Activated CD4-positive, alpha-beta memory T cell treated with anti-CD3 and anti-CD28 coated beads for 36 hours (primary cell): ENCODE results near the gene ARHGEF1. TPM values are rescaled to one million over a fixed set of nuclear protein-coding genes. Genes with fewer than 3 reads are reported as not detected.

Source experiments
- CTCF ChIA-PET: fragments of 350-600 bp; sonication (Branson Sonifier 250); formaldehyde crosslinking; loops from one replicate; lab custom pipeline; 2021; ENCODE audit warnings: antibody characterized with exemption, inconsistent platforms; lab: Charles Lee
- POLR2A ChIA-PET: fragments of 350-600 bp; sonication (Branson Sonifier 250); formaldehyde crosslinking; loops from one replicate; lab custom pipeline; 2021; ENCODE audit warnings: antibody characterized with exemption; lab: Charles Lee
- DNase-seq: peaks from one replicate; pipeline ENCODE4 v3.0.0-alpha.2; 2020
- H3K27ac Mint-ChIP-seq: one replicate; pipeline ENCODE4 v1.8.0; 2021; ENCODE audit warnings: mixed read lengths
- H3K27me3 Mint-ChIP-seq: one replicate; pipeline ENCODE4 v1.8.0; 2021; ENCODE audit warnings: mixed read lengths
- H3K36me3 Mint-ChIP-seq: one replicate; pipeline ENCODE4 v1.8.0; 2021; ENCODE audit warnings: mixed read lengths
- H3K4me1 Mint-ChIP-seq: one replicate; pipeline ENCODE4 v1.8.0; 2021; ENCODE audit warnings: low read depth, mixed read lengths
- H3K4me3 Mint-ChIP-seq: one replicate; pipeline ENCODE4 v1.8.0; 2021; ENCODE audit warnings: mild to moderate bottlenecking, mixed read lengths
- H3K9me3 Mint-ChIP-seq: one replicate; pipeline ENCODE4 v1.8.0; 2021; ENCODE audit warnings: mixed read lengths
- intact Hi-C: fragments of 100-400 bp; cut with micrococcal nuclease; formaldehyde crosslinking; loops from one replicate; pipeline ENCODE4 v1.15.1; 2023
- total RNA-seq, 2 experiments: library from RNA; stranded (reverse); gene quantifications; one replicate each; pipeline ENCODE4 v1.2.3, GENCODE V29; 2021

Gene ARHGEF1
- total RNA-seq, 2 experiments from 2014 or later: 298 to 327 TPM

GRCh38 chr19:41897181-41897580 lies 14.2 kb downstream of the ARHGEF1 start:
- Mint-ChIP-seq H3K27ac (no peak overlapping the region), H3K9me3 (no peaks in the 10 kb centered on the region), H3K27me3 (no peaks in the 10 kb centered on the region), H3K4me1 (peaks cover 31% of the 10 kb centered on the region), H3K4me3 (no peak overlapping the region), H3K36me3 (peaks cover 54% of the 10 kb centered on the region)
- POLR2A ChIA-PET: no interaction called here
- no peak for DNase-seq
- intact Hi-C loops: no loop called here
- CTCF ChIA-PET: no interaction called here

DNA sequence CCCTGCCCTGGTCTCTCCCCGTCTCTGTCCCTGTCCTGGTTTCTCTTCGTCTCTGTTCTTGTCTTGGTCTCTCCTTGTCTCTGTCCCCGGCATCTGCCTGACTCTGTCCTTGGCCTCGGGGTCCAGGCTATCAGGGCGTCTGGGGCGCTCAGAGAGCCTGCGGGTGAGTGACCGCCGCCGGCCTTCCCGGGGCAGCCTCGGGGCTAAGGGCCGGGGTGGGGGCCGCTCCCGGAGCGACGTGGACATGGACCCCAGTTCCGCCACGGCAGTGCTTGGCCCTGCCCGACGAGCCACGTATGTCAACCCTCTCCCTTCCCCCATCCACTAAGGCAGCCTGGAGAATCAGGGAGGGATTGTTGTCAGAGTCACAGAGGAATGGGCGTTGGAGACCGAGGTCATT lies 14.8 kb downstream of the ARHGEF1 start:
- peaks cover 58% of the 10 kb centered on the region for H3K36me3 Mint-ChIP-seq
- intact Hi-C loops: no loop called here
- H3K27ac Mint-ChIP-seq: peak overlapping the region; percentile 66
- no peaks in the 10 kb centered on the region for H3K9me3 Mint-ChIP-seq
- ChIA-PET CTCF (no interaction called here), POLR2A (interaction anchor here (0.8 kb wide), 1 partner anchor 10 kb away, joined by 3 read pairs; no protein-coding TSS in a partner anchor)
- H3K4me1 Mint-ChIP-seq: peaks cover 30% of the 10 kb centered on the region
- no peak for DNase-seq
- no peaks in the 10 kb centered on the region for H3K27me3 Mint-ChIP-seq
- H3K4me3 Mint-ChIP-seq: no peak overlapping the region

DNA sequence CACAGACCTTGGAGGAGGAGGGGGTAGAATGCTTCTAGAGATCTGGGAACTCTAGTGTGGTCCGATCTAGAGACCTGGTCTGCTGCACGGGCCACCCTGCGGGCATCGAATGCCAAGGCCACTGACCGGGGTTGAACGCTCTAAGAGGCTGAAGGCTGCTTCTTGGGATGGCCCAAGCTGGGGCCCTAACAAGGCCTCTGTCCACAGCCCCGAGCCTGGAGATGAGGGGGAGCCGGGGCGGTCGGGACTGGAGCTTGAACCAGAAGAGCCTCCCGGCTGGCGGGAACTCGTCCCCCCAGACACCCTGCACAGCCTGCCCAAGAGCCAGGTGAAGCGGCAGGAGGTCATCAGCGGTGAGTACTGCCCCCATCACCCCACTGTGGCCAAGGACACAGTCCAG lies 15.3 kb downstream of the ARHGEF1 start:
- peaks cover 27% of the 10 kb centered on the region for H3K4me1 Mint-ChIP-seq

DNA sequence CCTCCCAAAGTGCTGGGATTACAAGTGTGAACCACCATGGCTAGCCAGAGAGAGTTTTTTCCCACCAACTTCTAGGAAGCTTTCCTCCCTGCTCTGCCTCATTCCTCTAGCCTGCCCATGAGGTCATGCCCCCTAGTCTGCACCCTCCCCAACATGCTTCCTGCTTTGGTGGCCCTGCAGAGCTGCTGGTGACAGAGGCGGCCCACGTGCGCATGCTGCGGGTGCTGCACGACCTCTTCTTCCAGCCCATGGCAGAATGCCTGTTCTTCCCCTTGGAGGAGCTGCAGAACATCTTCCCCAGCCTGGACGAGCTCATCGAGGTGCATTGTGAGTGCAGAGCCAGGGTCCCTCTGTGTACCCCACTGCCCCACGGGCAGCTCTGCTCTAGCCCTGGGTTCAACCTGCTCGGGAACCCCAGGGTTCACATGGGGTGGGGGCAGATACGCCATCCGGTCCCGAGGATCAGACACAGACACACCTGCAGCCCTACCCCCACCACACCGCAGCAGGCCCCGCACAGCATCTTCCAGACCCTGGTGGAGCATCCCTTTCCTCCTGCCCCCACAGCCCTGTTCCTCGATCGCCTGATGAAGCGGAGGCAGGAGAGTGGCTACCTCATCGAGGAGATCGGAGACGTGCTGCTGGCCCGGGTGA lies 18.9 kb downstream of the ARHGEF1 start:
- H3K9me3 Mint-ChIP-seq: no peaks in the 10 kb centered on the region
- H3K36me3 Mint-ChIP-seq: peaks cover 66% of the 10 kb centered on the region
- peak overlapping the region; percentile 18 for H3K27ac Mint-ChIP-seq
- no peaks in the 10 kb centered on the region for H3K27me3 Mint-ChIP-seq
- no peak for DNase-seq
- ChIA-PET POLR2A (interaction anchor here (0.8 to 1.9 kb wide), 2 partner anchors 9 to 35 kb away, joined by 6 to 8 read pairs; no protein-coding TSS in a partner anchor), CTCF (interaction anchor here (0.8 to 0.9 kb wide), 2 partner anchors 30 to 43 kb away, joined by 3 read pairs; no protein-coding TSS in a partner anchor)
- intact Hi-C loops: no loop called here
- no peak overlapping the region for H3K4me3 Mint-ChIP-seq
- H3K4me1 Mint-ChIP-seq: peaks cover 18% of the 10 kb centered on the region

More for the DNA sequence above, 15.3 kb downstream of the ARHGEF1 start:
- Mint-ChIP-seq H3K4me3 (no peak overlapping the region), H3K27ac (no peak overlapping the region), H3K9me3 (no peaks in the 10 kb centered on the region), H3K36me3 (peaks cover 56% of the 10 kb centered on the region), H3K27me3 (no peaks in the 10 kb centered on the region)
- ChIA-PET CTCF (no interaction called here), POLR2A (interaction anchor here (0.8 kb wide), 1 partner anchor 10 kb away, joined by 3 read pairs; no protein-coding TSS in a partner anchor)
- DNase-seq: no peak
- intact Hi-C loops: no loop called here

DNA sequence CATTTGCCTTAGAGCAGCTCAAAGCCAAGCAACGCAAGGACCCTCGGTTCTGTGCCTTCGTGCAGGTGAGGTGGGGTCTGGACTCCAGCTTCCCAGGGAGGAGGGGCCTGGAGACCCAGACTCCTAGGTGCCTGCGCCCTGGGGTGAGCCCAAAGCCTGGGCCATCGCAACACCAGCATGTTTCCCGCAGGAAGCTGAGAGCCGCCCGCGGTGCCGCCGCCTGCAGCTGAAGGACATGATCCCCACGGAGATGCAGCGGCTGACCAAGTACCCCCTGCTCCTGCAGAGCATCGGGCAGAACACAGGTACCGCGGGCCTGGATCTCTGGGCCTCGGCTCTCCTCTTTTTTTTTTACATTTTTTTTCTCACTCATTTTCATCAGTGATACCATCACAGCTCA lies 19.6 kb downstream of the ARHGEF1 start:
- H3K27ac Mint-ChIP-seq: no peak overlapping the region
- POLR2A ChIA-PET: interaction anchor here (1.1 to 1.9 kb wide), 3 partner anchors 8 to 43 kb away, joined by 3 to 8 read pairs (median 3); no protein-coding TSS in a partner anchor
- H3K4me3 Mint-ChIP-seq: no peak overlapping the region
- peaks cover 18% of the 10 kb centered on the region for H3K4me1 Mint-ChIP-seq
- intact Hi-C loops: no loop called here
- DNase-seq: no peak
- CTCF ChIA-PET: interaction anchor here (1.2 kb wide), 1 partner anchor 26 kb away, joined by 4 read pairs; the partner anchor contains the start of gene ERFL
- no peaks in the 10 kb centered on the region for H3K9me3 Mint-ChIP-seq
- H3K36me3 Mint-ChIP-seq: peaks cover 66% of the 10 kb centered on the region
- H3K27me3 Mint-ChIP-seq: no peaks in the 10 kb centered on the region

GRCh38 chr19:41903193-41903953 lies 20.4 kb downstream of the ARHGEF1 start:
- Mint-ChIP-seq H3K27me3 (no peaks in the 10 kb centered on the region), H3K4me1 (peaks cover 17% of the 10 kb centered on the region), H3K9me3 (no peaks in the 10 kb centered on the region), H3K36me3 (peaks cover 60% of the 10 kb centered on the region), H3K4me3 (no peak overlapping the region), H3K27ac (peak overlapping the region; percentile 42)
- POLR2A ChIA-PET: interaction anchor here (1.1 to 1.2 kb wide), 2 partner anchors 8 to 42 kb away, joined by 3 read pairs; no protein-coding TSS in a partner anchor
- no peak for DNase-seq
- intact Hi-C loops: no loop called here
- CTCF ChIA-PET: interaction anchor here (1.2 kb wide), 1 partner anchor 25 kb away, joined by 4 read pairs; the partner anchor contains the start of gene ERFL

DNA sequence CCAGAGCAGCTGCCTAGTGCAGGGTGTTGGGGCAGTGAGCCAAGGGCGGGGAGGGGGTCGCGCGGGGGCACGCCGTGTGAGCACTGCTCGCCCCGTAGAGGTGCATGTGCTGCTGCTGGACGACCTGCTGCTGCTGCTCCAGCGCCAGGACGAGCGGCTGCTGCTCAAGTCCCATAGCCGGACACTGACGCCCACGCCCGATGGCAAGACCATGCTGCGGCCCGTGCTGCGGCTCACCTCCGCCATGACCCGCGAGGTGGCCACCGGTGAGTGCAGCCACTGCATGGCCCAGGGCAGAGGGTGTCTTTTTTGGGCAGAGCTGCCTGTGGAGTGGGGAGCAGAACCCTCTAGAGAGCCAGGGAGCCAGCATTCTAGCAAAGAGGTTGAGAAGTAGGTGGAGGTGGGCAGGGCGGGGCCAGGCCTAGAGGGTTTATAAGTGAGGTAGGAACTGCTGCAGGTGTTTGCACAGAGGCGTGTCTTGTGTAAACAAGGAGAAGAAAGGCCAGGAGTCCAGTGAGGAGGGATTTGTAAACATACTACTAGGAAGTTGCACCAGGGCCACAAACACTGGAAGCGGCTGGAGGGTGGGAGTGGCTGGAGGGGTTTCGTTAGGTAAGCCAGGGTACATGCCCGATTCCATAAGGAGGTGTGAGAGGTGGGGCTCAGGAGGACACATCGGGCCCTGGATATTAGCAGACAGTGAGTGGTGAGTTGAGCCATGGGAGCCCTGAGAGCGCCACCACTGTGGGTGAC lies 21.3 kb downstream of the ARHGEF1 start:
- H3K27ac Mint-ChIP-seq: no peak overlapping the region

GRCh38 chr19:41905273-41906002 lies 22.5 kb downstream of the ARHGEF1 start:
- no peak for DNase-seq
- Mint-ChIP-seq H3K4me1 (peaks cover 16% of the 10 kb centered on the region), H3K27me3 (no peaks in the 10 kb centered on the region), H3K4me3 (no peak overlapping the region), H3K9me3 (no peaks in the 10 kb centered on the region), H3K27ac (no peak overlapping the region), H3K36me3 (peaks cover 46% of the 10 kb centered on the region)
- ChIA-PET CTCF (no interaction called here), POLR2A (no interaction called here)
- intact Hi-C loops: no loop called here

More for the DNA sequence above, 21.3 kb downstream of the ARHGEF1 start:
- Mint-ChIP-seq H3K9me3 (no peaks in the 10 kb centered on the region), H3K36me3 (peaks cover 52% of the 10 kb centered on the region), H3K27me3 (no peaks in the 10 kb centered on the region), H3K4me1 (peaks cover 15% of the 10 kb centered on the region), H3K4me3 (no peak overlapping the region)
- CTCF ChIA-PET: interaction anchor here (1.2 kb wide), 1 partner anchor 24 kb away, joined by 4 read pairs; the partner anchor contains the start of gene ERFL
- POLR2A ChIA-PET: no interaction called here
- intact Hi-C loops: no loop called here
- DNase-seq: no peak

DNA sequence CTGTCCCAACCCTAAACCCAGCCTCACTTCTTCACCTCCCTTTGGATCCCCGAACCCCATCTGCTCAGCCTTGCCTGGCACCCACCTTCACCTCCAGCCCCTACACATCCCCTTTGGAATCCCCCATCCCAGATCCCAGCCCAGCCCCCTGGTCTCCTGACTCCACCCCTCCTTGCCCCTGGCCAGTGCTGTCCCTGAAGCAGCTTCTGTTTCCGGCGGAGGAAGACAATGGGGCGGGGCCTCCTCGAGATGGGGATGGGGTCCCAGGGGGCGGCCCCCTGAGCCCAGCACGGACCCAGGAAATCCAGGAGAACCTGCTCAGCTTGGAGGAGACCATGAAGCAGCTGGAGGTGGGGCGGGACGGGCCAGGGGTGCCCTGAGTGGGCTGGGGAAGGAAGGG lies 23.3 kb downstream of the ARHGEF1 start:
- Mint-ChIP-seq H3K4me3 (no peak overlapping the region), H3K27me3 (no peaks in the 10 kb centered on the region), H3K27ac (no peak overlapping the region), H3K9me3 (no peaks in the 10 kb centered on the region), H3K36me3 (peaks cover 43% of the 10 kb centered on the region), H3K4me1 (peaks cover 20% of the 10 kb centered on the region)
- DNase-seq: no peak
- ChIA-PET CTCF (no interaction called here), POLR2A (no interaction called here)
- intact Hi-C loops: no loop called here

GRCh38 chr19:41906916-41907680 lies 24.1 kb downstream of the ARHGEF1 start:
- H3K36me3 Mint-ChIP-seq: peaks cover 38% of the 10 kb centered on the region

More at GRCh38 chr19:41906916-41907680, 24.1 kb downstream of the ARHGEF1 start:
- peaks cover 23% of the 10 kb centered on the region for H3K4me1 Mint-ChIP-seq
- CTCF ChIA-PET: no interaction called here
- POLR2A ChIA-PET: no interaction called here
- no peak overlapping the region for H3K4me3 Mint-ChIP-seq
- intact Hi-C loops: no loop called here
- H3K9me3 Mint-ChIP-seq: no peaks in the 10 kb centered on the region
- H3K27me3 Mint-ChIP-seq: peaks cover 7% of the 10 kb centered on the region
- no peak overlapping the region for H3K27ac Mint-ChIP-seq
- no peak for DNase-seq
